Activated naive CD8-positive, alpha-beta T cell treated with anti-CD3 and anti-CD28 coated beads, Interleukin-2, amount 10 ng/mL, durations not matched to agents 7 days and 5 days (primary cell): ENCODE data around the gene DRC3. TPM values are rescaled to one million over a fixed set of nuclear protein-coding genes. Genes with fewer than 3 reads are reported as not detected.
A peak's percentile ranks its signal among the peaks of the same experiment; 100 is the strongest.
"Not testable (repeated sequence)": the region's sequence is repeated elsewhere in the genome, so short reads cannot be mapped to it uniquely, and the experiment has no call there.

Experiments
- ATAC-seq: fragments of 150-1000 bp; cut with Tn5 transposase; one replicate; pipeline ENCODE4 v1.10.0; 2021; ENCODE audit warnings: low read depth, moderate library complexity
- POLR2A ChIA-PET: fragments of 350-600 bp; sonication (Branson Sonifier 250); formaldehyde crosslinking; loops from one replicate; lab custom pipeline; 2021; ENCODE audit warnings: antibody characterized with exemption; lab: Charles Lee
- DNase-seq: peaks from one replicate; pipeline ENCODE4 v3.0.0; 2021
- H3K27ac Mint-ChIP-seq: one replicate; pipeline ENCODE4 v1.8.0; 2022; ENCODE audit warnings: mild to moderate bottlenecking, mixed read lengths
- H3K27me3 Mint-ChIP-seq: one replicate; pipeline ENCODE4 v1.8.0; 2022; ENCODE audit warnings: mild to moderate bottlenecking, moderate library complexity, mixed read lengths
- H3K36me3 Mint-ChIP-seq: one replicate; pipeline ENCODE4 v1.8.0; 2021; ENCODE audit warnings: mild to moderate bottlenecking, mixed read lengths
- H3K4me1 Mint-ChIP-seq: one replicate; pipeline ENCODE4 v1.8.0; 2021; ENCODE audit warnings: mixed read lengths
- H3K4me3 Mint-ChIP-seq: one replicate; pipeline ENCODE4 v1.8.0; 2022; ENCODE audit warnings: mild to moderate bottlenecking, moderate library complexity, mixed read lengths
- H3K9me3 Mint-ChIP-seq: one replicate; pipeline ENCODE4 v1.8.0; 2021; ENCODE audit warnings: mixed read lengths
- total RNA-seq, 2 experiments: library from RNA; stranded (reverse); gene quantifications; one replicate each; pipeline ENCODE4 v1.2.3, GENCODE V29; 2021

The DRC3 gene
- total RNA-seq, 2 experiments from 2014 or later, result 0.67 to 0.77 TPM

DNA sequence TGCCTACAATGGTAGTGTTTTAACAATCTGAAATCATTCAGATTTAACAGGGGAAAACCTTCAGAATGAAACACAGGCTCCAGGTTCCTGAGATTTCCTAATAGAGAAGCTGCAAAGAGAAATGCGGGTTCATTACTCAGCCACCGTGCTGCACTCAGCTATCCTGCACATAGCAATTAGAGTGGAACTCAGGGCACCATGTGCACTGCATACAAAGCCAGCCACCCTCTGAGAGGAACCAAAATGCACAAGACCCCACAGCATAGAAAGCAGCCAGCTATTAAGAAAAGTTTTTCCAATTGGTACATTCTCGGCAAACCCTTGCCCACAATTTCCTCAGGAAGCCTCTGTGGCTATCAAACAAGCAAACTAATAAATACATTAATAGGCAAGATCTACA lies 37.9 kb upstream of the DRC3 start:
- no peak overlapping the region for H3K4me3 Mint-ChIP-seq
- POLR2A ChIA-PET, result interaction anchor here (1.3 to 1.6 kb wide), 2 partner anchors 8 to 25 kb away, joined by 4 to 8 read pairs; no protein-coding TSS in a partner anchor
- H3K4me1 Mint-ChIP-seq, result peaks cover 19% of the 10 kb centered on the region
- H3K9me3 Mint-ChIP-seq, result no peaks in the 10 kb centered on the region
- H3K36me3 Mint-ChIP-seq, result peaks cover 1% of the 10 kb centered on the region
- H3K27me3 Mint-ChIP-seq, result no peaks in the 10 kb centered on the region
- no peak for ATAC-seq
- H3K27ac Mint-ChIP-seq, result no peak overlapping the region
- no peak for DNase-seq

DNA sequence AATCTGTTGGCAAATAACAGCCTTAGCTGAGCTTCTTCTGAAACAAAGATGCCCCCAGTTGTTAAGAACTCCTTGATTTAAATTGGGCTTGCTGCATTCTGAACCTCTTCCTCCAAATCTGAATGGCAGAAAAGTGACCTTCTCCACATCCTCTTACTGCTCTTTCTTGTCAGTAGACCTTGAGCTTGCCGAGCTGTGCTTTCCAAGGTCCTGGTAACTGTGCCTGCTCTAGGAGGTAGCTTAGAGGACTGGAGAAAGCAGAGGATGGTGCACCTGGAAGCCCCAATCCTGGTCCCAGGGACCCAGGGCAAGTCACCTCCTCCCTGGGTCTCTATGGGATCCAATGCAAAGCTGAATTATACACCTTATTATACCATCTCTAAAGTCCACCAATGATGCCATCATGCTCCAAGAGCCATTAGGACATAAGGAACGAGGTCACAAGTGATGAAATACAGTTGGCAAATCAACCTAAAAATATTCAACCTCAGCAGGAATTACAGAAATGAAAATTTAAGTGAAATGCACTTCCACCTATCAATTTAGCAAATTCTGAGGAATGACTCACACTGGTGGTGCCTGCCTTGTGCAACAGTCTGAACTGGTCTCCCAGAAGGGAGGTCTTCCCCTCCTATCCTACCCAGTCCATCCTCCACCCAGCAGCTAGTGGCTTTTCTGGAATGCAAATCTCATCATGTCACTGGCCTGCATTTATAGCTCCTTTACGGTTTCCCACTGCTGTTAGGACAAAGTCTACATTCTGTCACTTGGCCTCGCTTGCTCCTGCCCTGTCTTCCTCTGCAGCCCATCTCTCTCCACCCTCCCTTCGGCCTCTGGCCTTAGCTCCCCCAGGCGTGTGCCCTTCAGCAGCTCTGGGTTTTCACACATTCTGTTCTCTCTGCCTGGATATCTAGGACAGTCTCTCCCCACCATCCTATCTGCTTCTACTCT lies 37.1 kb upstream of the DRC3 start:
- Mint-ChIP-seq H3K27me3 (no peaks in the 10 kb centered on the region), H3K4me3 (peak overlapping the region; percentile 33), H3K4me1 (peaks cover 19% of the 10 kb centered on the region), H3K27ac (peak overlapping the region; percentile 50), H3K9me3 (no peaks in the 10 kb centered on the region), H3K36me3 (peaks cover 1% of the 10 kb centered on the region)
- DNase-seq (no peak), ATAC-seq (peak; percentile 82)
- POLR2A ChIA-PET, result interaction anchor here (1.3 to 1.6 kb wide), 2 partner anchors 9 to 24 kb away, joined by 4 to 8 read pairs; no protein-coding TSS in a partner anchor

DNA sequence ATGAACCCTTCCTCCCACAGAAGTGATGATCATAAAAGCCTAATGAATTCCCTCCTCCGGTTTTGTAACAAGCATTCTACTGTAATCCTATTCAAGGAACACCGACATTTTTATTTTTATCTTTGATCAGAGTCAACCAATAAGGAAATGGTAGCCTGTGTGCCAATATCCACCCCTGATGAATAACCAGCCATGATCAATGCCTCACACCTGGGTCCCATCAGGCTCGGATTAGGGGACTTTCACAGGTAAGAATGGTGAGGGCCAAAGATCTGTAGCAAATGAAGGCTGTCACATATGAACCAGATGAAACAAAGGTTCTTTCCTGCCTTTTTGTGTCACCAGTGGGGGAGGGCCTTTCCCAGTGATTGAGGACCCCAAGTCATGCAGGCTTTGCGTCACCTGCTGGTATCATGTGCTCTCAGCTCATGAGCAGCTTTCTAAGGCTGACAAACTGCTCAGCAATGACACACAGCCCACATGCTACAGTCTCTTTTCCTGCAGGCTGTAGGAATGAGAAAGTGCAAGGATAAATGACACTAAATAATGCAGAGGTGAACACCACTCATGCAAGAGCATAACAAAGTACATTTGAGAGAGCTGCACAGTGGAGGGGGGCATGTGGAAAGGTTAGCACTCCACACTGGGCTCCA lies 35.3 kb upstream of the DRC3 start:
- H3K27me3 Mint-ChIP-seq, result no peaks in the 10 kb centered on the region
- H3K9me3 Mint-ChIP-seq, result no peaks in the 10 kb centered on the region
- no peak overlapping the region for H3K4me3 Mint-ChIP-seq
- DNase-seq (no peak), ATAC-seq (no peak)
- POLR2A ChIA-PET, result no interaction called here
- peaks cover 19% of the 10 kb centered on the region for H3K4me1 Mint-ChIP-seq
- peaks cover 1% of the 10 kb centered on the region for H3K36me3 Mint-ChIP-seq
- no peak overlapping the region for H3K27ac Mint-ChIP-seq

DNA sequence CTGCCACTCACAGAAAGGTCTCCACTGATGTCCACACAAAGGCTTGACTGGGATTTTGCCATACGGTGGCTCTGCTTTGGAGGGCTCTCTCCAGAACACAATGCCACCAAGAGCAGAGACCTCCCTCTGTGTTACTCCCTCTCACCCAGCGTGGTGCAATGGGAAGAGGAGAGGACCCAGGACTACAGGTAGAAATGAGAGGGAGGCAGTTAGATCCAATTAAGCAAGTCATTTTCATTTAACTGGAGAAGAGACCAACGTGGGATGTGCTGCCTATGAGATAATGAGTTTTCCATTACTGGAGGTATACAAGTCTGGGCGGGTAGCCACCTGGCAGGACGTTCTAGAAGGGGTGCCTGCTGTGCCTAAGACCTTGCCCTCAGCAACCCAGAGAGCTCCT lies 34.7 kb upstream of the DRC3 start:
- no peaks in the 10 kb centered on the region for H3K27me3 Mint-ChIP-seq
- DNase-seq (no peak), ATAC-seq (no peak)
- POLR2A ChIA-PET, result no interaction called here
- no peaks in the 10 kb centered on the region for H3K9me3 Mint-ChIP-seq
- peaks cover 19% of the 10 kb centered on the region for H3K4me1 Mint-ChIP-seq
- H3K4me3 Mint-ChIP-seq, result no peak overlapping the region
- no peak overlapping the region for H3K27ac Mint-ChIP-seq
- peaks cover 1% of the 10 kb centered on the region for H3K36me3 Mint-ChIP-seq

DNA sequence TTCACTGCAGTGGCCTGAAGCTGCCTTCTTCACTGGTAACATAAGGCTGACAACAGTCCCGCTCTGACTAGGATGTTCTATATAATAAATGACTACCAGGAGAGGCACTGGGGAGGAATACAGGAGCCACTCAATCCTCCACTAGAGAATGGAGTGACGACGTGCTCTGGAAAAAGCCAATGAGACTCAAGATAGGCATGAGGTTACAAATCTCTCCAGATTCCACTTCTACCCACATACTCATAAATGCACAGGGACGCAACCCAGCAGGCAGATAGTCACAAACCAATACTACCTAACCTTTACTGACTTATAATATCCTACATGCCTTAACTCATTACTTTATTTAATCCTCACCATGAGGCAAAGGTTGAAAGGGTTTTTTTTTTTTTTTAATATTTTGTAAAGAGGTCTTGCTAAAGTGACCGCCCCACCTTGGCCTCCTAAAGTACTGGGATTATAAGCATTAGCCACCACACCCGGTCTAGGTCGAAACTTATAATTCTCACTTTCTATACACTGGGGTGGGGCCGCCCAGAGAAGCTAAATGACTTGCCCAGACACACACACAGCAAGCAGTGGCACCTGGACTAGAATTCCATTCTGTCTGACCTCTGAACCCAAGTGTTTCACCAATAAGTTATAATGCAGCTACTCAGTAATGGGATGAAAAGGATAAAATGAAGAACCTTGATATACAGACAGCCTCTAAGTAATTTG lies 34.1 kb upstream of the DRC3 start:
- POLR2A ChIA-PET, result no interaction called here
- Mint-ChIP-seq H3K9me3 (no peaks in the 10 kb centered on the region), H3K4me1 (peaks cover 25% of the 10 kb centered on the region), H3K36me3 (peaks cover 4% of the 10 kb centered on the region), H3K4me3 (no peak overlapping the region), H3K27me3 (no peaks in the 10 kb centered on the region), H3K27ac (no peak overlapping the region)
- DNase-seq (no peak), ATAC-seq (no peak)

DNA sequence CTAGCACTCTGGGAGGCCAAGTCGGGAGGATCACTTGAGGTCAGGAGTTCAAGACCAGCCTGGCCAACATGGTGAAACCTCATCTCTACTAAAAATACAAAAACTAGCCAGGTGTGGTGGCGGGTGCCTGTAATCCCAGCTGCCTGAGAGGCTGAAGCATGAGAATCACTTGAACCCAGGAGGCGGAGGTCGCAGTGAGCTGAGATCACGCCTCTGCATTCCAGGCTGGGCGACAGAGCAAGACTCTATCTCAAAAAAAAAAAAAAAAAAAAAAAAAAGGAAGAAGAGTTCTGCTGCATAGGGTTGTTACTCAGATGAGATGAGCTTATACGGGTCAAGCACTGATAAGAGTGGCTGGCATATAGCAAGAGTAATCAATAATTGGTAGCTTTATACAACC lies 32.7 kb upstream of the DRC3 start:
- H3K4me1 Mint-ChIP-seq, result peaks cover 23% of the 10 kb centered on the region
- H3K27ac Mint-ChIP-seq, H3K27me3 Mint-ChIP-seq, H3K9me3 Mint-ChIP-seq, ATAC-seq, DNase-seq, POLR2A ChIA-PET, H3K36me3 Mint-ChIP-seq, H3K4me3 Mint-ChIP-seq: not testable (repeated sequence)

DNA sequence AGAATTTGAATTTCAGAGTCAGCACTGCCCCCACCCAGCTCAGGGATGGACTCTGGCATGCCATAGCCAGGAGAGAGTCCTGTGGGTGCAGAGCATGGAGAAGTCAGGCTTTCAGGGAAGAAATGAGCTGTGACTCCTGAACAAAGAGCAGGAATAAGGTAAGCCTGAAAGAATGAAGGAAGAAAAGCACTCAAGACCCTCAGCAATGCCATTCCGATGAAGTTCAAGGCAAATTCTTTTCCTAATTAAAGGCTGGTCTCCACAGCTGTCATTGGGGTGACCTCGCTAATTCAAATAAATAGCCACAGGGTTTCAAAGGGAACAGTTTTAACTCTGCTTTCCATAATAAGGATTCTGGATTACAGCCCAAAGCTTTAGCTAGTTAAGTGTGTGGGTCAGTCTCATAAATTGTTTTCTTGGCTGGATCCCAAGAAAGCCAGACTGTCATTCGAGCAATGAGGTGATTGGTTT lies 32.2 kb upstream of the DRC3 start:
- H3K4me1 Mint-ChIP-seq, result peaks cover 17% of the 10 kb centered on the region
- POLR2A ChIA-PET, result no interaction called here
- H3K27ac Mint-ChIP-seq, result no peak overlapping the region
- no peak for DNase-seq
- H3K27me3 Mint-ChIP-seq, result no peaks in the 10 kb centered on the region
- no peak overlapping the region for H3K4me3 Mint-ChIP-seq
- H3K36me3 Mint-ChIP-seq, result peaks cover 8% of the 10 kb centered on the region
- H3K9me3 Mint-ChIP-seq, result no peaks in the 10 kb centered on the region
- ATAC-seq, result no peak

DNA sequence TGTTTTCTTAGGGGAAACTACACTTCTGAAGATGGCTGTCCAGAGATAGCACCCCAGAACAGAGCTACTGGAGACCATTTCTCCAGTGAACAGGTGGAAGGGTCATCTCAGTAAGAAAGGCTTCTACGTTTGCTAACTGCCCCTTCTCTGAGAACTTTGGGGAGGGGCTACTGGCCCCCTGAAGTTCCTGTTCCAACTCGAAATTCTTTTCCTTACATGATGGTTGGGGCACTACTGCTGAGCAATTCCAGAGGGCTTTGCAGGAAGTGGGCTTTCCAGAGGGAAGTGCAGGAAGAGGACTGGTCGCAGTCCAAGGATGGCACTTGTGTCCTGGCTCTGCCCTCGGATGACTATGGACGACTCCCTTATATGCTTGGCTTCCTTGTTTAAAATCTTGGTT lies 31.6 kb upstream of the DRC3 start:
- Mint-ChIP-seq H3K27me3 (no peaks in the 10 kb centered on the region), H3K9me3 (no peaks in the 10 kb centered on the region), H3K4me1 (peaks cover 13% of the 10 kb centered on the region), H3K36me3 (peaks cover 8% of the 10 kb centered on the region), H3K27ac (no peak overlapping the region), H3K4me3 (no peak overlapping the region)
- POLR2A ChIA-PET, result no interaction called here
- ATAC-seq (no peak), DNase-seq (no peak)

DNA sequence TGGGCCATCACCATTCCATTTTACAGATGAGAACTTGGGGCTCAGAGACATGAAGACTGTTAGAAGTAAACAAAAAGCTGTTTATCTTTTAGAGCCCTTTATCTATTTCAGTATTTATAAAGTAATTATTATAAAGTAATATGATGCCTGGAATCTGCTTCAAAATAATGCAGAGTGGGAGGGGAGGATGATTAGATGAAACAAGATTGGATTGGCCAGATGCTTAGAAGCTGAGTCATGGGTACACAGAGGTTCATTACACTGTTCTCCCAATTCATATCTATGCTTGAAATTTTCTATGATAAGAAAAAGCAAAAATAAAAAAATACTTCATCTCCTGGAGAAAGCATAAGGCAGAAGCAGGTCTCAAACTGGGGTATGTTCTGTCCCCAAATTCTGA lies 29.8 kb upstream of the DRC3 start:
- POLR2A ChIA-PET, result interaction anchor here (1.0 kb wide), 1 partner anchor 30 kb away, joined by 3 read pairs; the partner anchor contains the start of genes DRC3 and TOM1L2
- Mint-ChIP-seq H3K27me3 (no peaks in the 10 kb centered on the region), H3K9me3 (no peaks in the 10 kb centered on the region), H3K4me1 (peaks cover 10% of the 10 kb centered on the region), H3K27ac (no peak overlapping the region), H3K36me3 (peaks cover 7% of the 10 kb centered on the region), H3K4me3 (no peak overlapping the region)
- ATAC-seq, result no peak
- DNase-seq, result no peak

DNA sequence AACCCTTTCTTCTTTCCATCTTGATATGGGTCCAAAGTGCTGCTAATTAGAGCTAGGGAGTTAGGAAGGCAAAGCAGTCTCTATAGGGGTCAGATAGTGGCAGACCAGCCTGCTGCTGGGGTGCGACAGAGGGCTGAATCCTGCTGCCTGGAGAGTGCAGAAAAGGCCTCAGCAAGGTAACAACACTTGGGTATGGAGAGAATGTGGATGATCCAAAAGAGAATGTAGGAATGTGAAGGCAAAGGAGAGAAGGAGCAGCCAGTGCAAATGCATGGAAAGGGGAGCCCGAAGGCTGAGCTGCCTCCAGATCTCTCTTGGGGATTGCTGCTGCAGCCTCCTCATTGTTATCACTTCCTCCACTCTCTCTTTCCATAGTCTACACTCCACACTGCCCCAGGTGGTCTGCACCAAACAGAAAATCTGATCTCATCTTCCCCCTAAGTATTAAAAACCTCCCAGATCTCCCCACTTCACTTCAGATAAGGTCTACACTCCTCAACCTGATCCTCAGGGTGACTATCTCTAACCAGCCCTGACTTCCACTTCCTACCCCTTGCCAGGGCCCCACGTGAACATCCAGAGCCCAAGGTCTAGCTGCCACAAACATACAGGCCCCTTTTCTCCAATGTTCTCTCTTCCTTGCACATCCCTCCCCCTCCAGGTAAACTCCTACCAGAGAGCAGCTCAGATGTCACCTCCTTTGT lies 29.2 kb upstream of the DRC3 start:
- DNase-seq, result no peak
- H3K4me3 Mint-ChIP-seq, result no peak overlapping the region
- H3K4me1 Mint-ChIP-seq, result peaks cover 10% of the 10 kb centered on the region
- H3K36me3 Mint-ChIP-seq, result peaks cover 7% of the 10 kb centered on the region
- ATAC-seq, result peak; percentile 50
- no peaks in the 10 kb centered on the region for H3K9me3 Mint-ChIP-seq
- H3K27ac Mint-ChIP-seq, result peak overlapping the region; percentile 17
- POLR2A ChIA-PET, result interaction anchor here (0.6 to 1.0 kb wide), 2 partner anchors 29 to 1956 kb away, joined by 3 to 4 read pairs; partner anchors contain the start of genes DRC3 and TOM1L2
- H3K27me3 Mint-ChIP-seq, result no peaks in the 10 kb centered on the region

DNA sequence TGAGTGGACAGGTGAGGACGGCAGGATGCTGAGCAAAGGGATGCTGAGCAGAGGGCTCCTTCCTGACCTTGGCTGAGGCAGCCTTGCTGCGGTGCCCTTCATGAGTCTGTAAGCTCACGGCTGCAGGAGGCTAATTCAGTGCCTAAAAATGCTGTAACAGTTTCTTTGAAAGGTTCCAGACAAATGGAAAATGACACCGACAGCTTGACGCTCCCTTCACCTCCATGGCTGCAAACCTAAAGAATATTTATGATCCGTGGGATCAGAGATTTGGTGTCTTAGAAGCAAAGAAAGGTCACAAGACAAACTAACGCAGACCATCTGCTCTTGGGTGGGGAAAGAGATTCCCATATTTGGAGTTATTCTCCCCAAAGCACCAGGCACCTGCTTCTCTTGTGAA lies 28.4 kb upstream of the DRC3 start:
- Mint-ChIP-seq H3K4me1 (peaks cover 12% of the 10 kb centered on the region), H3K27ac (no peak overlapping the region), H3K4me3 (no peak overlapping the region), H3K27me3 (no peaks in the 10 kb centered on the region), H3K9me3 (no peaks in the 10 kb centered on the region), H3K36me3 (peaks cover 7% of the 10 kb centered on the region)
- DNase-seq (no peak), ATAC-seq (no peak)
- POLR2A ChIA-PET, result interaction anchor here (1.0 to 1.9 kb wide), 3 partner anchors 14 to 28 kb away, joined by 3 to 5 read pairs (median 4); partner anchors contain the start of genes DRC3 and TOM1L2

DNA sequence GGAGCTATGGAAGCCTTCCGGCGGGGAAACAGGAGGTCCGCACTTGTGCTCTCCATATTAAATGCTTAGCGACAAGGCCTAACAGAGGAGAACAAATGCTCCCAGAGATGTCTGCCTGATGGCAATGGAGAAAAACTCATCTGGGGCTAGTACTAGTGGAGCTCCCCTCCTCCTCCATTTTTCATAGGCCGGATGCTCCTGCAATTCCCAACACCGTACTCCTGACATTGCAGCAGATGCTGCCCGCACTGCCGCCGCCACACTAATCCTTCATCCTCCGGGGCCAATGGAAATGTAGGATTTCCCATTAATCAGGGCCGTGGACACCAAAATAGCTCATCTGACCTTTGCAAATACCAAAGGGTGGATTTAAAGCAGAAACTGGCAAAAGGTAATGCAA lies 27.9 kb upstream of the DRC3 start:
- no peaks in the 10 kb centered on the region for H3K9me3 Mint-ChIP-seq
- H3K4me1 Mint-ChIP-seq, result peaks cover 14% of the 10 kb centered on the region
- peaks cover 7% of the 10 kb centered on the region for H3K36me3 Mint-ChIP-seq
- no peak overlapping the region for H3K4me3 Mint-ChIP-seq
- no peak for DNase-seq
- POLR2A ChIA-PET, result interaction anchor here (1.0 to 1.9 kb wide), 3 partner anchors 13 to 28 kb away, joined by 3 to 5 read pairs (median 4); partner anchors contain the start of genes DRC3 and TOM1L2
- H3K27ac Mint-ChIP-seq, result no peak overlapping the region
- H3K27me3 Mint-ChIP-seq, result peaks cover 1% of the 10 kb centered on the region
- ATAC-seq, result no peak
